ENCODE results near the gene PSTK. TPM values are rescaled to one million over a fixed set of nuclear protein-coding genes. Genes with fewer than 3 reads are reported as not detected.

The PSTK gene
- total RNA-seq, 6 experiments from 2014 or later: 2.6 to 5.1 (median 4.2) TPM

DNA sequence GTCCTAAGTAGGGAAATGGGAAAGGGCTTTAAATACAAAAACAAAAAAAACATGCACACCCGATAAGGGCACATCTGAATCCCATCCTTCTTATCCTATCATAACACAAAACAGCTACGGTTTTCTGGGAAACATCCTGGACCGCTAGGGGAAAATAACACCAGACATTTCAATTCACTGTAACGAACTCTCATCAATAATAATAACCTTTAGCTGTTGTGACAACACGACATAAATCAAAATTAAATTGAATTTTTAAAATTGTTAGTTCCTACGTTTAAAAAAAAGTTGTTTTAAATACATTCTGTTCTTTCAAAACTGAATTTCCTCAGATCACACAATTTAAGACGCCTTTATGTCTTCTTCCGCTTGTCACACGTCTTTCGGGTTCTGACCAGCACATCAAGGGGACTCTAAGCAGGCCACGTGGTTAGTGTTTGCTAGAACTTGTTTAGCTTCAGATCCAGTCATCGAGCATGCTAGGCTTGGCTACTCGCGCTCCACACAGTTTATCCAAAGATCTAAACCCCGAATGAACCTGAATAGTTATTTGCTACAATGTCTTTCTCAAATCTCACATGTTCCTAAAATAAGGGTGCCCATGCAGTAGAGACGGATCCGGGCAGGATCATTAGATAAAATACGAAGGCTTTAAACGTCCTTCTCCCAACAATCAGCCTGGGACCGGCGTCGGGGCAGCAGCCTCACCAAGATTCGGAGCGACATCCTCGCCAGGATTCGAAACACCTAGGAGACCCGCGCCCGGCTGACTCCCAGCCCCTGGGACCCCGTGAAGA lies 27.6 kb downstream of the PSTK start:
- Mint-ChIP-seq H3K36me3 (ENCODE audit: low read depth) (peaks cover 5% of the 10 kb centered on the region), H3K27ac (peak overlapping the region; percentile 98), H3K4me3 (peak overlapping the region; percentile 99), H3K9me3 (no peaks in the 10 kb centered on the region), H3K4me1 (ENCODE audit: low read depth) (peaks cover 39% of the 10 kb centered on the region), H3K27me3 (ENCODE audit: insufficient read depth) (no peaks in the 10 kb centered on the region; the same call in 1 of the 2 replicates)
- no peak for TF ChIP-seq CTCF (IDR thresholded peaks at IDR 0.05)
- DNase-seq: peak; percentile 45

- Mint-ChIP-seq H3K27ac (peak within 1 kb of the TSS; percentile 98), H3K9me3 (no peaks in the 10 kb centered on the region), H3K36me3 (ENCODE audit: low read depth) (peaks cover 8% of the 10 kb centered on the region), H3K27me3 (ENCODE audit: insufficient read depth) (no peaks in the 10 kb centered on the region; the same call in 1 of the 2 replicates), H3K4me3 (peak within 1 kb of the TSS; percentile 99), H3K4me1 (ENCODE audit: low read depth) (peaks cover 39% of the 10 kb centered on the region)
- DNase-seq: peak; percentile 95
- no peak for TF ChIP-seq CTCF (IDR thresholded peaks at IDR 0.05)
Observed at GRCh38 chr10:123008355-123009104, 28.3 kb downstream of the PSTK start, which contains the start of the genes ACADSB and IKZF5. Gene ACADSB (plus strand): TSS chr10:123009006. CDS start chr10:123009030, 24 bp downstream. Gene IKZF5 (minus strand): TSS chr10:123008795. CDS start chr10:122998625, 10,170 bp downstream.

- DNase-seq: no peak
- Mint-ChIP-seq H3K36me3 (ENCODE audit: low read depth) (peaks cover 8% of the 10 kb centered on the region), H3K27me3 (ENCODE audit: insufficient read depth) (no peaks in the 10 kb centered on the region; the same call in 1 of the 2 replicates), H3K4me1 (ENCODE audit: low read depth) (peaks cover 45% of the 10 kb centered on the region), H3K27ac (peak overlapping the region; percentile 98), H3K4me3 (peak overlapping the region; percentile 99), H3K9me3 (no peaks in the 10 kb centered on the region)
- TF ChIP-seq CTCF (IDR thresholded peaks at IDR 0.05): no peak
Observed at GRCh38 chr10:123009105-123009820, 29.1 kb downstream of the PSTK start.

- Mint-ChIP-seq H3K4me1 (ENCODE audit: low read depth) (peaks cover 30% of the 10 kb centered on the region), H3K27me3 (ENCODE audit: insufficient read depth) (no peaks in the 10 kb centered on the region; the same call in none of the 2 replicates), H3K27ac (no peak overlapping the region), H3K36me3 (ENCODE audit: low read depth) (peaks cover 8% of the 10 kb centered on the region), H3K4me3 (no peak overlapping the region), H3K9me3 (no peaks in the 10 kb centered on the region)
- TF ChIP-seq CTCF (IDR thresholded peaks at IDR 0.05): no peak
- DNase-seq: no peak
Observed at GRCh38 chr10:123011987-123012386, 31.8 kb downstream of the PSTK start.

Data from HFFc6 (cell line).